ENCODE measurements around the gene EFNA5.

Gene EFNA5

GRCh38 chr5:107602896-107603295 lies 67.8 kb downstream of the EFNA5 start:
- no peak overlapping the region for H3K4me3 ChIP-seq (replicated peaks in 1 of 2; ENCODE audit: low read depth in 2 of 2, low read length in 2 of 2)
- no peak for TF ChIP-seq CTCF (IDR thresholded peaks at IDR 0.05; ENCODE audit: low read depth, low read length)
- DNase-seq (ENCODE audit: low read depth in 2 of 2) = no peak

GRCh38 chr5:107601076-107601475 lies 69.7 kb downstream of the EFNA5 start:
- peak in 1 of 2 donors; percentile 20 for DNase-seq (ENCODE audit: low read depth in 2 of 2)
- no peak for TF ChIP-seq CTCF (IDR thresholded peaks at IDR 0.05; ENCODE audit: low read depth, low read length)
- no peak overlapping the region for H3K4me3 ChIP-seq (replicated peaks in 1 of 2; ENCODE audit: low read depth in 2 of 2, low read length in 2 of 2)

- H3K4me3 ChIP-seq (replicated peaks in 1 of 2; ENCODE audit: low read depth in 2 of 2, low read length in 2 of 2) = no peak overlapping the region
- DNase-seq (ENCODE audit: low read depth in 2 of 2) = no peak
- TF ChIP-seq CTCF (IDR thresholded peaks at IDR 0.05; ENCODE audit: low read depth, low read length) = no peak
Observed at GRCh38 chr5:107598958-107599357, 71.8 kb downstream of the EFNA5 start.

GRCh38 chr5:107597803-107598202 lies 72.9 kb downstream of the EFNA5 start:
- no peak for TF ChIP-seq CTCF (IDR thresholded peaks at IDR 0.05; ENCODE audit: low read depth, low read length)
- DNase-seq (ENCODE audit: low read depth in 2 of 2) = no peak
- no peak overlapping the region for H3K4me3 ChIP-seq (replicated peaks in 1 of 2; ENCODE audit: low read depth in 2 of 2, low read length in 2 of 2)

GRCh38 chr5:107597247-107597646 lies 73.5 kb downstream of the EFNA5 start:
- H3K4me3 ChIP-seq (replicated peaks in 1 of 2; ENCODE audit: low read depth in 2 of 2, low read length in 2 of 2) = no peak overlapping the region
- no peak for TF ChIP-seq CTCF (IDR thresholded peaks at IDR 0.05; ENCODE audit: low read depth, low read length)
- DNase-seq (ENCODE audit: low read depth in 2 of 2) = no peak

- H3K4me3 ChIP-seq (replicated peaks in 1 of 2; ENCODE audit: low read depth in 2 of 2, low read length in 2 of 2) = no peak overlapping the region
- no peak for TF ChIP-seq CTCF (IDR thresholded peaks at IDR 0.05; ENCODE audit: low read depth, low read length)
- peak in 1 of 2 donors; percentile 32 for DNase-seq (ENCODE audit: low read depth in 2 of 2)
Observed at GRCh38 chr5:107594253-107595045, 76.3 kb downstream of the EFNA5 start.

- TF ChIP-seq CTCF (IDR thresholded peaks at IDR 0.05; ENCODE audit: low read depth, low read length) = no peak
- H3K4me3 ChIP-seq (replicated peaks in 1 of 2; ENCODE audit: low read depth in 2 of 2, low read length in 2 of 2) = no peak overlapping the region
- DNase-seq (ENCODE audit: low read depth in 2 of 2) = no peak
Observed at GRCh38 chr5:107593009-107593408, 77.7 kb downstream of the EFNA5 start.
